ENCODE results near the gene NR6A1. TPM values are rescaled to one million over a fixed set of nuclear protein-coding genes. Genes with fewer than 3 reads are reported as not detected.
A peak's percentile ranks its signal among the peaks of the same experiment; 100 is the strongest.

NR6A1 gene
- polyA plus RNA-seq, 4 donors = 0.30 to 1.4 (median 1.0) TPM

GRCh38 chr9:124593200-124593599 is 177.9 kb downstream of the NR6A1 start:
- DNase-seq (ENCODE audit: low read depth in 4 of 4, low spot score in 3 of 4) = no peak

GRCh38 chr9:124590889-124591641 is 180.0 kb downstream of the NR6A1 start:
- no peak for DNase-seq (ENCODE audit: low read depth in 4 of 4, low spot score in 3 of 4)

GRCh38 chr9:124584631-124585030 is 186.5 kb downstream of the NR6A1 start:
- peak in 2 of 4 donors; percentile 16 to 37 for DNase-seq (ENCODE audit: low read depth in 4 of 4, low spot score in 3 of 4)

- no peak for DNase-seq (ENCODE audit: low read depth in 4 of 4, low spot score in 3 of 4)
These were observed 188.0 kb downstream of the NR6A1 start for GRCh38 chr9:124583134-124583533.

- DNase-seq (ENCODE audit: low read depth in 4 of 4, low spot score in 3 of 4) = no peak
These were observed 190.9 kb downstream of the NR6A1 start for GRCh38 chr9:124580186-124580585.

GRCh38 chr9:124576751-124577150 is 194.4 kb downstream of the NR6A1 start:
- no peak for DNase-seq (ENCODE audit: low read depth in 4 of 4, low spot score in 3 of 4)

GRCh38 chr9:124574534-124575375 is 196.4 kb downstream of the NR6A1 start:
- DNase-seq (ENCODE audit: low read depth in 4 of 4, low spot score in 3 of 4) = no peak

- no peak for DNase-seq (ENCODE audit: low read depth in 4 of 4, low spot score in 3 of 4)
These were observed 200.0 kb downstream of the NR6A1 start for GRCh38 chr9:124570942-124571666.

GRCh38 chr9:124569942-124570341 is 201.2 kb downstream of the NR6A1 start:
- DNase-seq (ENCODE audit: low read depth in 4 of 4, low spot score in 3 of 4) = no peak

- DNase-seq (ENCODE audit: low read depth in 4 of 4, low spot score in 3 of 4) = no peak
These were observed 203.7 kb downstream of the NR6A1 start for GRCh38 chr9:124567362-124567761.

GRCh38 chr9:124562328-124562727 is 208.8 kb downstream of the NR6A1 start:
- no peak for DNase-seq (ENCODE audit: low read depth in 4 of 4, low spot score in 3 of 4)

GRCh38 chr9:124559871-124560270 is 211.2 kb downstream of the NR6A1 start:
- DNase-seq (ENCODE audit: low read depth in 4 of 4, low spot score in 3 of 4) = no peak

GRCh38 chr9:124558777-124559470 is 212.2 kb downstream of the NR6A1 start:
- DNase-seq (ENCODE audit: low read depth in 4 of 4, low spot score in 3 of 4) = no peak

GRCh38 chr9:124557895-124558294 is 213.2 kb downstream of the NR6A1 start:
- no peak for DNase-seq (ENCODE audit: low read depth in 4 of 4, low spot score in 3 of 4)

- no peak for DNase-seq (ENCODE audit: low read depth in 4 of 4, low spot score in 3 of 4)
These were observed 216.1 kb downstream of the NR6A1 start for GRCh38 chr9:124555043-124555442.

- DNase-seq (ENCODE audit: low read depth in 4 of 4, low spot score in 3 of 4) = no peak
These were observed 217.4 kb downstream of the NR6A1 start for GRCh38 chr9:124553738-124554137.

GRCh38 chr9:124552273-124552605 is 218.9 kb downstream of the NR6A1 start:
- no peak for DNase-seq (ENCODE audit: low read depth in 4 of 4, low spot score in 3 of 4)

GRCh38 chr9:124551472-124552272 is 219.4 kb downstream of the NR6A1 start:
- peak in 2 of 4 donors; percentile 12 for DNase-seq (ENCODE audit: low read depth in 4 of 4, low spot score in 3 of 4)

- DNase-seq (ENCODE audit: low read depth in 4 of 4, low spot score in 3 of 4) = no peak
These were observed 221.0 kb downstream of the NR6A1 start for GRCh38 chr9:124550072-124550471.

- no peak for DNase-seq (ENCODE audit: low read depth in 4 of 4, low spot score in 3 of 4)
These were observed 222.1 kb downstream of the NR6A1 start for GRCh38 chr9:124549016-124549415.

Measured in left renal pelvis (tissue), 4 donors.